ENCODE results near the gene HSPB7. TPM values are rescaled to one million over a fixed set of nuclear protein-coding genes. Genes with fewer than 3 reads are reported as not detected.
"Not testable (repeated sequence)": the region's sequence is repeated elsewhere in the genome, so short reads cannot be mapped to it uniquely, and the experiment has no call there.

The HSPB7 gene
- polyA plus RNA-seq, 1 donor (not counting 4 experiments of a cell fraction or from before 2014, with no cell fraction given), result 0.05 TPM

- H3K9ac ChIP-seq (ENCODE audit: control insufficient read depth, extremely low read depth, insufficient read depth, low read length), result no peak overlapping the region
- no peak overlapping the region for H3K27ac ChIP-seq (ENCODE audit: control insufficient read depth, insufficient read depth, low read length)
- no peak for DNase-seq (ENCODE audit: low read depth, low spot score)
- H3K9me3 ChIP-seq (ENCODE audit: control insufficient read depth, low read depth, low read length), result no peaks in the 10 kb centered on the region
- no peak overlapping the region for H3K4me3 ChIP-seq (ENCODE audit: control insufficient read depth in 2 of 3, extremely low read depth in 1 of 3, insufficient read depth in 2 of 3, low read depth in 1 of 3, low read length in 3 of 3)
- no peak overlapping the region for H3K4me2 ChIP-seq (ENCODE audit: control insufficient read depth, extremely low read depth, insufficient read depth, low read depth, low read length)
- no peak for TF ChIP-seq CTCF (optimal IDR thresholded peaks at IDR 0.05 in 1 of 3, IDR thresholded peaks at IDR 0.05 in 1 of 3, conservative IDR thresholded peaks at IDR 0.05 in 1 of 3; ENCODE audit: extremely low read depth in 1 of 3, insufficient read depth in 2 of 3, low read length in 3 of 3)
- no peak for TF ChIP-seq EZH2 (IDR thresholded peaks at IDR 0.05; ENCODE audit: low read length)
- H3K9me1 ChIP-seq (ENCODE audit: control insufficient read depth, extremely low read depth, insufficient read depth, low read length), result no peaks in the 10 kb centered on the region
- H3K4me1 ChIP-seq (ENCODE audit: control insufficient read depth, extremely low read depth, insufficient read depth, low read length), result peaks cover 2% of the 10 kb centered on the region
- no peaks in the 10 kb centered on the region for H4K20me1 ChIP-seq (ENCODE audit: control insufficient read depth, extremely low read depth, insufficient read depth, low read length)
- no peak for FAIRE-seq
- no peaks in the 10 kb centered on the region for H3K36me3 ChIP-seq (ENCODE audit: control insufficient read depth in 2 of 2, extremely low read depth in 1 of 2, insufficient read depth in 2 of 2, low read length in 2 of 2)
- H2AFZ ChIP-seq (ENCODE audit: control insufficient read depth, low read length), result no peak overlapping the region
- H3K79me2 ChIP-seq (ENCODE audit: control insufficient read depth, insufficient read depth, low read length), result no peaks in the 10 kb centered on the region
- peaks cover 9% of the 10 kb centered on the region for H3K27me3 ChIP-seq (ENCODE audit: control insufficient read depth, extremely low read depth, insufficient read depth, low read length)
- dilution Hi-C loops (cut with MboI; ENCODE audit: extremely low pct_ligation_motif_present, low sequenced_read_pairs), result no loop called here
Observed at GRCh38 chr1:16063226-16063829, 45.5 kb upstream of the HSPB7 start.

- H3K4me1 ChIP-seq (ENCODE audit: control insufficient read depth, extremely low read depth, insufficient read depth, low read length); FAIRE-seq; DNase-seq (ENCODE audit: low read depth, low spot score); H3K79me2 ChIP-seq (ENCODE audit: control insufficient read depth, insufficient read depth, low read length); H3K27ac ChIP-seq (ENCODE audit: control insufficient read depth, insufficient read depth, low read length); H3K4me2 ChIP-seq (ENCODE audit: control insufficient read depth, extremely low read depth, insufficient read depth, low read depth, low read length); dilution Hi-C loops (cut with MboI; ENCODE audit: extremely low pct_ligation_motif_present, low sequenced_read_pairs); H3K36me3 ChIP-seq (ENCODE audit: control insufficient read depth in 2 of 2, extremely low read depth in 1 of 2, insufficient read depth in 2 of 2, low read length in 2 of 2); H3K9me1 ChIP-seq (ENCODE audit: control insufficient read depth, extremely low read depth, insufficient read depth, low read length); H3K9me3 ChIP-seq (ENCODE audit: control insufficient read depth, low read depth, low read length); H3K4me3 ChIP-seq (ENCODE audit: control insufficient read depth in 2 of 3, extremely low read depth in 1 of 3, insufficient read depth in 2 of 3, low read depth in 1 of 3, low read length in 3 of 3); H2AFZ ChIP-seq (ENCODE audit: control insufficient read depth, low read length); H4K20me1 ChIP-seq (ENCODE audit: control insufficient read depth, extremely low read depth, insufficient read depth, low read length); H3K27me3 ChIP-seq (ENCODE audit: control insufficient read depth, extremely low read depth, insufficient read depth, low read length); H3K9ac ChIP-seq (ENCODE audit: control insufficient read depth, extremely low read depth, insufficient read depth, low read length): not testable (repeated sequence)
Observed at GRCh38 chr1:16062687-16063075, 44.8 kb upstream of the HSPB7 start.

GRCh38 chr1:16061989-16062686 is 44.3 kb upstream of the HSPB7 start:
- H2AFZ ChIP-seq (ENCODE audit: control insufficient read depth, low read length); H3K9me3 ChIP-seq (ENCODE audit: control insufficient read depth, low read depth, low read length); H3K4me1 ChIP-seq (ENCODE audit: control insufficient read depth, extremely low read depth, insufficient read depth, low read length); H3K4me2 ChIP-seq (ENCODE audit: control insufficient read depth, extremely low read depth, insufficient read depth, low read depth, low read length); H3K9me1 ChIP-seq (ENCODE audit: control insufficient read depth, extremely low read depth, insufficient read depth, low read length); DNase-seq (ENCODE audit: low read depth, low spot score); H3K79me2 ChIP-seq (ENCODE audit: control insufficient read depth, insufficient read depth, low read length); H4K20me1 ChIP-seq (ENCODE audit: control insufficient read depth, extremely low read depth, insufficient read depth, low read length); H3K36me3 ChIP-seq (ENCODE audit: control insufficient read depth in 2 of 2, extremely low read depth in 1 of 2, insufficient read depth in 2 of 2, low read length in 2 of 2); H3K27me3 ChIP-seq (ENCODE audit: control insufficient read depth, extremely low read depth, insufficient read depth, low read length); H3K9ac ChIP-seq (ENCODE audit: control insufficient read depth, extremely low read depth, insufficient read depth, low read length); H3K4me3 ChIP-seq (ENCODE audit: control insufficient read depth in 2 of 3, extremely low read depth in 1 of 3, insufficient read depth in 2 of 3, low read depth in 1 of 3, low read length in 3 of 3); H3K27ac ChIP-seq (ENCODE audit: control insufficient read depth, insufficient read depth, low read length); dilution Hi-C loops (cut with MboI; ENCODE audit: extremely low pct_ligation_motif_present, low sequenced_read_pairs); FAIRE-seq: not testable (repeated sequence)
